Activated naive CD4-positive, alpha-beta T cell treated with anti-CD3 and anti-CD28 coated beads, Interleukin-2, amount 10 ng/mL, durations not matched to agents 5 hours and 36 hours (primary cell): ENCODE measurements around the gene BRIX1. TPM values are rescaled to one million over a fixed set of nuclear protein-coding genes. Genes with fewer than 3 reads are reported as not detected.

Source experiments
- total RNA-seq, 2 experiments: library from RNA; stranded (reverse); gene quantifications; one replicate each; pipeline ENCODE4 v1.2.3, GENCODE V29; 2021

BRIX1 gene, protein sequence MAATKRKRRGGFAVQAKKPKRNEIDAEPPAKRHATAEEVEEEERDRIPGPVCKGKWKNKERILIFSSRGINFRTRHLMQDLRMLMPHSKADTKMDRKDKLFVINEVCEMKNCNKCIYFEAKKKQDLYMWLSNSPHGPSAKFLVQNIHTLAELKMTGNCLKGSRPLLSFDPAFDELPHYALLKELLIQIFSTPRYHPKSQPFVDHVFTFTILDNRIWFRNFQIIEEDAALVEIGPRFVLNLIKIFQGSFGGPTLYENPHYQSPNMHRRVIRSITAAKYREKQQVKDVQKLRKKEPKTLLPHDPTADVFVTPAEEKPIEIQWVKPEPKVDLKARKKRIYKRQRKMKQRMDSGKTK
- 10 to 100 TPM; 26.4 to 26.8 TPM for total RNA-seq

DNA sequence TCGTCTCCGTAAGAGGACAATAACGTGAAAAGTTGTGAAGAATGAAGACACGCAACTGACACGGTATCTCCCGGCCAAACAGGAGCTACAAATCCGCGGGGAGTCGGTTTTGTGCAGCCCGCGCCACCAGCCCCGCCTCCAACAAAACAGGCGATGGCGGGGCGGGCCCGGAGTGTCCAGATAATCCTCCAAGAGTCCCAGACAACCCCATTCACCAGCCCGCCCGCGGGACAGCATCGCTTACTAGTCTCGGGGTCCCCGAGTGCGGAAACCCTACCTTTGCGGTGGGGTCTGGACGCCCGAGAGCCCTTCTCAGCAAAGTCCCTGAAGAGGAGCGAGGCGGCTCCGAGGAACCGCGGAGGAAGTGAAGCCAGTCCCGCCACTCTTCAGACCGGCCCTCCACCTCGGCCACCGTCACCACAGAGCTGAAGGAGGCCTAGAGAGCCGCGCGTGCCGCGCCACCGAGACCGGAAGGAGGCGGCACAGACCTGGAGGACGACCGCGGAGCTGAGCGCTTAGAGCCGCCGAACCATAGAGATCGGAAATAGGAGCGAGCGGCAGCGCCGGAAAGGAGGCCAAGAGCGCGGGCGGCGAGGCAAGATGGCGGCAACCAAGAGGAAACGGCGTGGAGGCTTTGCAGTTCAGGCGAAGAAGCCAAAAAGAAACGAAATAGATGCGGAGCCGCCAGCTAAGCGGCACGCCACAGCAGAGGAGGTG, at the start of gene BRIX1, which contains the start of gene RAD1:
Gene BRIX1, plus strand, starts transcription at position 573 of the 717 bp plus-strand sequence. Its CDS starts 28 bp downstream, at position 601.
Gene RAD1, minus strand, starts transcription at position 366 of the 717 bp plus-strand sequence. CDS start 612 bp downstream, outside the sequence.

DNA sequence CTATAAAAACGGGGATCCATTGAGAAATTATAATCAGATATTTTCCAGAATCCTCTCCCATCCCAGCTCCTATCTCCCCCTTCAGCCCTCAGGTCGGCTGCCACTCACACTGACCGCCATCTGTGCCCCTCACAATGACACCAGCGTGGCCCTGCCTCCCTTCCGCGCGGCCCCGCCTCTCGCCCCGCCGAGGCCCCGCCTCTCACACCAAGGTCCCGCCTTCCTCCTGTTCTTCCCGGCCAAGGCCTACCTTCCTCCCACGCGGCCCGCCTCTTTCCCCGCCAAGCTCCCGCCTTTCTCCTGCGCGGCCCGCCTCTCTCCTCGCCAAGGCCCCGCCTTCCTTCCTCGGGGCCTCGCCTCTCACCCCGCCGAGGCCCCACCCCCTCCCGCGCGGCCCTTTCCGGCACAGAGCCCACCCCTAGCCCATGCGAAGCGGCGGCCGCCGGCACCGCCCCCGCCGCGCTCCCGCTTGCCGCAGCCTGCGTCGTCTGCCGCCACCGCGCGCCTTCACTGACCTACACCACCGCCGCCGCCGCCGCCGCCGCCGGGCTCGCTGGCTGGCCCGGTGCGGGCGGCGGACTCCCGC, 13.7 kb downstream of the BRIX1 start, which contains the start of gene DNAJC21:
Gene DNAJC21, plus strand, starts transcription at position 426 of the 586 bp plus-strand sequence. CDS start 261 bp downstream, outside the sequence.

Other genes with a start within 250 kb of the BRIX1 start
- not detected for gene TTC23L, start 76.5 kb upstream of the BRIX1 start, total RNA-seq
- gene RAD1, start 207 bp upstream of the BRIX1 start, total RNA-seq, result 10 to 100 TPM; 23.6 to 23.9 TPM
- 10 to 100 TPM; 54.4 to 55.4 TPM for gene DNAJC21, start 13.8 kb downstream of the BRIX1 start, total RNA-seq
- gene AGXT2, start 132.2 kb downstream of the BRIX1 start, total RNA-seq, result not detected